Measurements from ENCODE around the gene SPEM3.
"Not testable (repeated sequence)": the region's sequence is repeated elsewhere in the genome, so short reads cannot be mapped to it uniquely, and the experiment has no call there.

The SPEM3 gene

GRCh38 chr17:7442142-7442541 is 13.5 kb downstream of the SPEM3 start:
- no peak for DNase-seq (ENCODE audit: low spot score)

GRCh38 chr17:7443499-7444485 is 15.1 kb downstream of the SPEM3 start:
- no peak for DNase-seq (ENCODE audit: low spot score)

GRCh38 chr17:7444682-7445618 is 16.3 kb downstream of the SPEM3 start, which contains the start of gene CHRNB1:
Gene CHRNB1, plus strand, starts transcription at chr17:7445061. Its CDS starts 67 bp downstream, at chr17:7445128.
- DNase-seq (ENCODE audit: low spot score), result peak; percentile 91

- DNase-seq (ENCODE audit: low spot score), result peak; percentile 88
These were observed 16.9 kb downstream of the SPEM3 start for GRCh38 chr17:7445619-7445968.

- no peak for DNase-seq (ENCODE audit: low spot score)
These were observed 19.8 kb downstream of the SPEM3 start for GRCh38 chr17:7448461-7448860.

GRCh38 chr17:7459961-7460545 is 31.4 kb downstream of the SPEM3 start:
- no peak for DNase-seq (ENCODE audit: low spot score)

- DNase-seq (ENCODE audit: low spot score), result peak; percentile 69
These were observed 32.4 kb downstream of the SPEM3 start for GRCh38 chr17:7460850-7461660.

- no peak for DNase-seq (ENCODE audit: low spot score)
These were observed 34.1 kb downstream of the SPEM3 start for GRCh38 chr17:7462474-7463371.

GRCh38 chr17:7463372-7463846 is 34.8 kb downstream of the SPEM3 start:
- DNase-seq (ENCODE audit: low spot score), result no peak

GRCh38 chr17:7464081-7464480 is 35.4 kb downstream of the SPEM3 start:
- no peak for DNase-seq (ENCODE audit: low spot score)

GRCh38 chr17:7465597-7466275 is 37.1 kb downstream of the SPEM3 start:
- no peak for DNase-seq (ENCODE audit: low spot score)

- DNase-seq (ENCODE audit: low spot score), result no peak
These were observed 37.6 kb downstream of the SPEM3 start for GRCh38 chr17:7466318-7466638.

- DNase-seq (ENCODE audit: low spot score), result no peak
These were observed 38.1 kb downstream of the SPEM3 start for GRCh38 chr17:7466639-7467341.

- no peak for DNase-seq (ENCODE audit: low spot score)
These were observed 38.8 kb downstream of the SPEM3 start for GRCh38 chr17:7467498-7467897.

GRCh38 chr17:7468290-7468689 is 39.6 kb downstream of the SPEM3 start:
- DNase-seq (ENCODE audit: low spot score), result no peak

GRCh38 chr17:7468804-7469389 is 40.2 kb downstream of the SPEM3 start:
- no peak for DNase-seq (ENCODE audit: low spot score)

- DNase-seq (ENCODE audit: low spot score), result not testable (repeated sequence)
These were observed 41.2 kb downstream of the SPEM3 start for GRCh38 chr17:7469843-7470242.

- DNase-seq (ENCODE audit: low spot score), result not testable (repeated sequence)
These were observed 41.9 kb downstream of the SPEM3 start for GRCh38 chr17:7470457-7470973.
